Activated CD8-positive, alpha-beta memory T cell treated with anti-CD3 and anti-CD28 coated beads, Interleukin-2, amount 10 ng/mL, durations not matched to agents 7 days and 5 days (primary cell): ENCODE measurements around the gene RIMS1. TPM values are rescaled to one million over a fixed set of nuclear protein-coding genes. Genes with fewer than 3 reads are reported as not detected.
"Not testable (repeated sequence)": the region's sequence is repeated elsewhere in the genome, so short reads cannot be mapped to it uniquely, and the experiment has no call there.

ENCODE experiments used
- ATAC-seq: fragments of 150-1000 bp; cut with Tn5 transposase; one replicate; pipeline ENCODE4 v1.10.0; 2021; ENCODE audit warnings: moderate library complexity
- CTCF ChIA-PET: fragments of 350-600 bp; sonication (Branson Sonifier 250); formaldehyde crosslinking; loops from one replicate; lab custom pipeline; 2021; ENCODE audit warnings: antibody characterized with exemption; lab: Charles Lee
- DNase-seq: peaks from one replicate; pipeline ENCODE4 v3.0.0-alpha.2; 2020
- H3K27ac Mint-ChIP-seq: one replicate; pipeline ENCODE4 v1.8.0; 2021; ENCODE audit warnings: mild to moderate bottlenecking, mixed read lengths
- H3K27me3 Mint-ChIP-seq: one replicate; pipeline ENCODE4 v1.8.0; 2021; ENCODE audit warnings: mixed read lengths
- H3K36me3 Mint-ChIP-seq: one replicate; pipeline ENCODE4 v1.8.0; 2021; ENCODE audit warnings: mild to moderate bottlenecking, mixed read lengths
- H3K4me1 Mint-ChIP-seq: one replicate; pipeline ENCODE4 v1.8.0; 2021; ENCODE audit warnings: mixed read lengths
- H3K4me3 Mint-ChIP-seq: one replicate; pipeline ENCODE4 v1.8.0; 2021; ENCODE audit warnings: mild to moderate bottlenecking, moderate library complexity, mixed read lengths
- H3K9me3 Mint-ChIP-seq: one replicate; pipeline ENCODE4 v1.8.0; 2022; ENCODE audit warnings: low read depth, mixed read lengths
- total RNA-seq, 2 experiments: library from RNA; stranded (reverse); gene quantifications; one replicate each; pipeline ENCODE4 v1.2.3, GENCODE V29; 2021

The RIMS1 gene
- total RNA-seq, 2 experiments from 2014 or later, result not detected

GRCh38 chr6:71908162-71908765 lies 21.9 kb downstream of the RIMS1 start:
- ATAC-seq (no peak), DNase-seq (no peak)
- no peaks in the 10 kb centered on the region for H3K36me3 Mint-ChIP-seq
- no peak overlapping the region for H3K4me3 Mint-ChIP-seq
- H3K27ac Mint-ChIP-seq, result no peak overlapping the region
- no peaks in the 10 kb centered on the region for H3K9me3 Mint-ChIP-seq
- H3K27me3 Mint-ChIP-seq, result no peaks in the 10 kb centered on the region
- CTCF ChIA-PET, result no interaction called here
- H3K4me1 Mint-ChIP-seq, result no peaks in the 10 kb centered on the region

DNA sequence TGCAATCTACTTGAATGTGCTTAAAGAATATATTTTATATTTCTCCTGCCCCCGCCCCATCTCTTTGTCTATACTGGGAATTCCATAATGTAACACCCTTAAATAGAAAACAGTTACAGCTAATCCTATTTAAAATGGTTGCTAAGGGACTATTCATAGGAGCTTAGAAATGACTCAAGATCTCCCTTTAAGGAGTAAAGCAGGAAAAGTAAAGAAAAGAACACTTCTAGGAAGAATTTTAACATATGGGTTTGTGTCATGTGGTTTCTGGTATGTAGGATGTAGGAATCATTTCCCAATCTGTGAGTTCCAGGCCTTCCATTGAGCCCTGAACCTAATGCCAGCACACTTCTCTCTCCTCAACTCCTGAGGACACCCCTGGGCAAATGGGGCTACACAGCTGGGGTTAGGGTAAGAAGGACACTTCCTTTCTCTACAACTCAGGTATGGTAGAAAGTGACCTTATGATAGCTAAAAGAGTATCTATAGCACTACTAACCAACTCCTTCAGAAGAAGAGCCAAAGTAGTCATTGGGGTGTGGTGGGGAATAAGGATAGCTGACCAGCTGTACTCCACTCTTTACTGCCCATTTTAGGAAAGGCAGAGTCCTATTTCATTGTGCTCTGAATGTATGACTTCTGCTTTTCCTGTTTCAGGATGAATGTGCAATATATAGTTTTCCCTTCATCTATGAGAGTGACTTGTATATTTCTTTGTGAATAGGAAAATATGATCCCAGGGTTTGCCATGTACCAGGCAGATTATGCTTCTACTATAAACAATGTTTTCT lies 27.3 kb downstream of the RIMS1 start:
- Mint-ChIP-seq H3K9me3 (no peaks in the 10 kb centered on the region), H3K27me3 (no peaks in the 10 kb centered on the region), H3K4me1 (no peaks in the 10 kb centered on the region), H3K36me3 (no peaks in the 10 kb centered on the region), H3K27ac (no peak overlapping the region), H3K4me3 (no peak overlapping the region)
- no peak for ATAC-seq
- DNase-seq, result no peak
- CTCF ChIA-PET, result no interaction called here

GRCh38 chr6:71929047-71929446 lies 42.7 kb downstream of the RIMS1 start:
- H3K36me3 Mint-ChIP-seq, result no peaks in the 10 kb centered on the region
- DNase-seq (no peak), ATAC-seq (no peak)
- no peak overlapping the region for H3K4me3 Mint-ChIP-seq
- H3K27me3 Mint-ChIP-seq, result no peaks in the 10 kb centered on the region
- no peak overlapping the region for H3K27ac Mint-ChIP-seq
- H3K4me1 Mint-ChIP-seq, result no peaks in the 10 kb centered on the region
- CTCF ChIA-PET, result no interaction called here
- H3K9me3 Mint-ChIP-seq, result no peaks in the 10 kb centered on the region

- Mint-ChIP-seq H3K36me3 (no peaks in the 10 kb centered on the region), H3K9me3 (no peaks in the 10 kb centered on the region), H3K4me3 (no peak overlapping the region), H3K27me3 (no peaks in the 10 kb centered on the region), H3K4me1 (no peaks in the 10 kb centered on the region), H3K27ac (no peak overlapping the region)
- DNase-seq, result no peak
- no peak for ATAC-seq
- CTCF ChIA-PET, result no interaction called here
Observed at GRCh38 chr6:71933881-71934280, 47.5 kb downstream of the RIMS1 start.

GRCh38 chr6:71965404-71965803 lies 79.1 kb downstream of the RIMS1 start:
- Mint-ChIP-seq H3K9me3 (no peaks in the 10 kb centered on the region), H3K27ac (no peak overlapping the region), H3K27me3 (no peaks in the 10 kb centered on the region), H3K4me3 (no peak overlapping the region), H3K36me3 (no peaks in the 10 kb centered on the region), H3K4me1 (no peaks in the 10 kb centered on the region)
- DNase-seq (no peak), ATAC-seq (no peak)
- CTCF ChIA-PET, result no interaction called here

DNA sequence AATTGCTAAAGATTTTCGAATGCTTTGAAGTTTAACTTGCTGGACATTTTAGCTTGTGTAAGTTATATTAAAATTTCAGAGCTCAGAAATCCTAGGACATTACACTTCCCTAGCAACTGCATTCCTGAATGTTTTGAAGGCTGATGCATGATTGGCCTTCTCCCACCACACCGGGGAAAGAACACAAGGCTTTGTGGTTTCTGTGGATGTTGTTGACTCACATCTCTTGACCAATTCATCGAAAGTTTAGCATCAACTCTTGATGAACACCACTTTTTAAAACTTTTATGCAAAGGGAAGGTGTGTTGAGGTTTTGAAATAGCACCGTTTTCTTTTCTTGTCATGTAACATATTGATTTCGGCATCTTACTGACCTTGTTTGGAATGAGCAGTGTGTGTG lies 81.1 kb downstream of the RIMS1 start:
- H3K4me1 Mint-ChIP-seq, result no peaks in the 10 kb centered on the region
- no peaks in the 10 kb centered on the region for H3K36me3 Mint-ChIP-seq
- no peak overlapping the region for H3K4me3 Mint-ChIP-seq
- no peak for ATAC-seq
- CTCF ChIA-PET, result no interaction called here
- H3K9me3 Mint-ChIP-seq, result peaks cover 5% of the 10 kb centered on the region
- DNase-seq, result no peak
- no peaks in the 10 kb centered on the region for H3K27me3 Mint-ChIP-seq
- H3K27ac Mint-ChIP-seq, result no peak overlapping the region

DNA sequence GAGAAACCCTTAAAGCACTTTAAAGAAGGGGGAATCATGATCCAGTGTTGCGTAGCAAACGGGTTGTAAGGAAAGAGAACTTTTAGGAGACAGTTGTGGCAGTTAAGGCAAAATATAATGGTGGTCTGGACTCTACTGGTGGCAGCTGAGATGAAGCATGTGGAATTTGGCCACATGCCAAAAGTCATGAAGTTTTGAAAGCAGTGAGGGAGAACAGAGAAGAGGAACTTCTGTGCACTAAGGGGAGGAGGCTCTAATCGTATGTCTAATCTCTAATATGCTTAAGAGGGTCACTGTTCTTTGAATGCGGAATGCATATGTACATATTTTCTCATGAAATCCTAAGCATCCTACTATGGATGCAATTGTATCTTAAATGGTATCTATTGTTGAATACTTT lies 91.5 kb downstream of the RIMS1 start:
- CTCF ChIA-PET, result no interaction called here

DNA sequence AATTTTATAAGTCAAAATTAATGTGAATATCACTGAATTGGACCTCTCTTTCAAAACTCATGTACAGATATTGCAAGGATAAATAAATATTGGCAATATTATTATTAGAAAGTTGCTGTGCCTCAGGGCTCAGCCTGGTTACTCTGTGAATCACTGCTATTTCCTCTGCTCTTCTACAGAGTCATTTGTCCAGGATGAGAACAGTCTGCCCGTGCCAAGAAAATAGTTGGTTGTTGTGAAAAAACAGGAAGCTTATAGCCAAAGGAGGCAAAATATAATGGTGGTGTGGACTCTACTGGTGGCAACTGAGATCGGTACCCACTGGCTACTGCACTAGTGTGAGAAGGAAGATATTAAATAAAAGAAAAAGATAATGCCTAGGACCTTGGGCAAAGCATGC lies 93.6 kb downstream of the RIMS1 start:
- ATAC-seq (no peak), DNase-seq (no peak)
- H3K4me1 Mint-ChIP-seq, result no peaks in the 10 kb centered on the region
- no peaks in the 10 kb centered on the region for H3K36me3 Mint-ChIP-seq
- H3K9me3 Mint-ChIP-seq, result no peaks in the 10 kb centered on the region
- no peaks in the 10 kb centered on the region for H3K27me3 Mint-ChIP-seq
- CTCF ChIA-PET, result no interaction called here
- no peak overlapping the region for H3K27ac Mint-ChIP-seq
- H3K4me3 Mint-ChIP-seq, result no peak overlapping the region

More for the DNA sequence above, 91.5 kb downstream of the RIMS1 start:
- H3K9me3 Mint-ChIP-seq, result peaks cover 3% of the 10 kb centered on the region
- DNase-seq, result no peak
- H3K4me1 Mint-ChIP-seq, result no peaks in the 10 kb centered on the region
- no peaks in the 10 kb centered on the region for H3K36me3 Mint-ChIP-seq
- no peaks in the 10 kb centered on the region for H3K27me3 Mint-ChIP-seq
- ATAC-seq, result no peak
- no peak overlapping the region for H3K27ac Mint-ChIP-seq
- H3K4me3 Mint-ChIP-seq, result no peak overlapping the region

DNA sequence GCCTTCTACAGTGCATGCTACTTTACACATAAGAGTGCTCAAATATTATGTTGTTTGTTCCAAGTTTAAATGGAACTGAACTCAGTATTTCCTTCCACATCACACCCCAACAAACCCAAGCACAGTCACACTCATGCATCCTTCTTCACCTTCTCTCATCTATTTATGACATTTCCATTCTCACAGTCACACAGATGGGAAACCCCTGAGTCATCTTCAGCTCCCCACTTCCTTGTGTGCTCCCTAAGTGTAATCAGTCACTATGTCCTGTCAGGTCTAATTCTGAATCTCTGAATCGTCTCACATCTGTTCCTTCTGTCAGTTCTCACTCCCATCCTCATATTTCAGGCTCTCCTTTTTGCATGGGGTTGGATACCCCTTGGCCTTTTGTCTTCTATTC lies 96.0 kb downstream of the RIMS1 start:
- H3K9me3 Mint-ChIP-seq, result no peaks in the 10 kb centered on the region
- no peak overlapping the region for H3K27ac Mint-ChIP-seq
- H3K36me3 Mint-ChIP-seq, result no peaks in the 10 kb centered on the region
- no peak for DNase-seq
- CTCF ChIA-PET, result no interaction called here
- ATAC-seq, result no peak
- no peaks in the 10 kb centered on the region for H3K4me1 Mint-ChIP-seq
- no peaks in the 10 kb centered on the region for H3K27me3 Mint-ChIP-seq
- H3K4me3 Mint-ChIP-seq, result no peak overlapping the region

DNA sequence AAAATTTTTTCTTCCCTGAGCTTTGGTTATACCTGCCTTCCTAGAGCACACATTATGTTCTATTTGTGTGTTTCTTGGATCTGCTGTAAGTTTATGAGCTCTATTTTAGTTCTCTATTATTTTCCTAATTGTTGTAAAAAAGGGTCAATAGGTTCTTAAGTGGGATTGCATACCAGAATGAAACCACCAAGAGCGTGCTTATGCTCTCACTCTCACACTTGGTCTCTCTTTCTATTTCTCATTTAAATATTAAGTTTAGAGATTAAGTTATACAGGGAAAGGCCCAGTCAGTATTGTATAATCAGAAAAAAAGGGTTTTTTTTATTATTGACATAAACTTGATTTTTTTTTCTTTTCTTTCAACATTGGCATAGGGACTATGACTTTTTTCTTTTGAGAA lies 96.8 kb downstream of the RIMS1 start:
- H3K4me1 Mint-ChIP-seq, result no peaks in the 10 kb centered on the region
- CTCF ChIA-PET, result no interaction called here
- no peaks in the 10 kb centered on the region for H3K27me3 Mint-ChIP-seq
- H3K27ac Mint-ChIP-seq, result no peak overlapping the region
- H3K4me3 Mint-ChIP-seq, result no peak overlapping the region
- DNase-seq (no peak), ATAC-seq (no peak)
- no peaks in the 10 kb centered on the region for H3K9me3 Mint-ChIP-seq
- H3K36me3 Mint-ChIP-seq, result no peaks in the 10 kb centered on the region

GRCh38 chr6:71994705-71995271 lies 108.4 kb downstream of the RIMS1 start:
- no peaks in the 10 kb centered on the region for H3K9me3 Mint-ChIP-seq
- no peak overlapping the region for H3K27ac Mint-ChIP-seq
- DNase-seq (no peak), ATAC-seq (no peak)
- no peaks in the 10 kb centered on the region for H3K36me3 Mint-ChIP-seq
- CTCF ChIA-PET, result no interaction called here
- no peaks in the 10 kb centered on the region for H3K4me1 Mint-ChIP-seq
- no peak overlapping the region for H3K4me3 Mint-ChIP-seq
- no peaks in the 10 kb centered on the region for H3K27me3 Mint-ChIP-seq

GRCh38 chr6:71997341-71997740 lies 111.0 kb downstream of the RIMS1 start:
- no peak for DNase-seq
- no peak overlapping the region for H3K27ac Mint-ChIP-seq
- no peak for ATAC-seq
- H3K36me3 Mint-ChIP-seq, result no peaks in the 10 kb centered on the region
- no peaks in the 10 kb centered on the region for H3K9me3 Mint-ChIP-seq
- H3K4me3 Mint-ChIP-seq, result no peak overlapping the region
- CTCF ChIA-PET, result no interaction called here
- no peaks in the 10 kb centered on the region for H3K27me3 Mint-ChIP-seq
- no peaks in the 10 kb centered on the region for H3K4me1 Mint-ChIP-seq

DNA sequence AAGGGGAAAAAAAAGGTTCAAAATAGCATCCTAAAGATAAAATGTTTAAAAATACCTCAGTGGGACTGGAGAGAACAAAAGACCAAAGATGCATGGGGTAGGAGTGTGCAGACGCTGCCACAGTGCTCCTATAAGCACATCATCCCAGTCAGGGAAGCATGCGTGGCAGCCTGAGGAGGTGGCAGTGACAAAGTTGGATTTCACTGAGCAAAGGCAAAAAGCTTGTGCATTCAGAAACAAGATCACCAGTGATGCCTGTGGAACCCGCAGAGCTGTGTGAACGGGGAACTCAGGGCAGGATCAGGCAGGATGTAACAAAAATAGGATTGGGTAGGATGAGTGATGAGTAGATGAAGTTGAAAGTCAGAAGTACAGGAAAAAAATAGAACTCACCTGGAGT lies 116.1 kb downstream of the RIMS1 start:
- Mint-ChIP-seq H3K27ac (no peak overlapping the region), H3K36me3 (no peaks in the 10 kb centered on the region), H3K4me3 (no peak overlapping the region), H3K4me1 (no peaks in the 10 kb centered on the region), H3K9me3 (peaks cover 3% of the 10 kb centered on the region), H3K27me3 (no peaks in the 10 kb centered on the region)
- DNase-seq (no peak), ATAC-seq (no peak)
- CTCF ChIA-PET, result no interaction called here

- H3K9me3 Mint-ChIP-seq, H3K4me3 Mint-ChIP-seq, ATAC-seq, H3K36me3 Mint-ChIP-seq, H3K27ac Mint-ChIP-seq, H3K4me1 Mint-ChIP-seq, H3K27me3 Mint-ChIP-seq, DNase-seq, CTCF ChIA-PET: not testable (repeated sequence)
Observed at GRCh38 chr6:72006591-72006990, 120.2 kb downstream of the RIMS1 start.
